HG02623 (cell line): ENCODE data around the gene TGM3.
A peak's percentile ranks its signal among the peaks of the same experiment; 100 is the strongest.

Source experiments
- ATAC-seq: cut with Tn5 transposase; IDR thresholded peaks from one replicate; pipeline ENCODE4 v1.9.1; 2021; ENCODE audit warnings: moderate library complexity; ENCODE audit not compliant: unreplicated experiment

Gene TGM3

GRCh38 chr20:2283706-2284423, 11.9 kb upstream of the TGM3 start:
- no peak for ATAC-seq

- no peak for ATAC-seq
Observed at GRCh38 chr20:2285193-2285592, 10.6 kb upstream of the TGM3 start.

DNA sequence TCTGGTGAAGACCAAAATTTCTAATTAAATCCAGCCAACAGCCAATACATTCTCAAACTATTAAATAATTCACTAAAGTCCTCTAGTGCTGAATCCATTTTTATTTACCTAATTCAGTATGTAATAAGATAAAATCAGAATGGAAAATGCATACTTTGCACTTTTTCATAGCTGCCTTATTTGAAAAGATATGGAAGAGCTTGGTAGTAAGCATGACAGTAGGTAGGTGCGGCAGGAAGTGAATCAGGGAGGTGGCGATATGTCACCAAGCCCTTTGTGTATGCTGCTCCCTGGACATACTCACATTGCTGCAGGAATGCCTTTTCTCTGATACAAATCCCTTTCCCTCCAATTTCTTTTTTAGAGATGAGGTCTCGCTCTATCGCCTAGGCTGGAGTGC, 10.2 kb upstream of the TGM3 start:
- ATAC-seq: no peak

GRCh38 chr20:2287504-2287903, 8.3 kb upstream of the TGM3 start:
- ATAC-seq: no peak

- no peak for ATAC-seq
Observed at GRCh38 chr20:2289475-2289874, 6.3 kb upstream of the TGM3 start.

DNA sequence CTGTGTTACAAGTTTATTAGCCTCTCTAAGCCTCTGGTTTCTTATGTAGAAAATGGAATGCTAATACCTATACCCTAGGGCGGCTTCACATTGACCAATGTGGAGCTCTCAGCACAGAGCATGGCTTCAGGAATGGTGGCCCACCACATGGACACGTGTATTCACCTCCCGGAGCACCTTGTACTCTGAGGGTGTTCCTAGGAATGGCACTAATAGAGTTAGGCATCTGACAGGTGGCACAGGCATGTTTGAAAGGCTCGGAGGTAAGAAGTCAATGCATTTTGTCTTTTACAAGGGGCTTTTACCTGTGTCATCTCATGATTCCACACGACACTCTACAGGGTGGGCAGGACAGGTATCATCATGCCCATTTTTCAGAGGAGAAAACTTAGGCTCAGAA, 5.3 kb upstream of the TGM3 start:
- no peak for ATAC-seq

GRCh38 chr20:2292416-2293110, 3.2 kb upstream of the TGM3 start:
- ATAC-seq: no peak

GRCh38 chr20:2293486-2293885, 2.3 kb upstream of the TGM3 start:
- ATAC-seq: no peak

DNA sequence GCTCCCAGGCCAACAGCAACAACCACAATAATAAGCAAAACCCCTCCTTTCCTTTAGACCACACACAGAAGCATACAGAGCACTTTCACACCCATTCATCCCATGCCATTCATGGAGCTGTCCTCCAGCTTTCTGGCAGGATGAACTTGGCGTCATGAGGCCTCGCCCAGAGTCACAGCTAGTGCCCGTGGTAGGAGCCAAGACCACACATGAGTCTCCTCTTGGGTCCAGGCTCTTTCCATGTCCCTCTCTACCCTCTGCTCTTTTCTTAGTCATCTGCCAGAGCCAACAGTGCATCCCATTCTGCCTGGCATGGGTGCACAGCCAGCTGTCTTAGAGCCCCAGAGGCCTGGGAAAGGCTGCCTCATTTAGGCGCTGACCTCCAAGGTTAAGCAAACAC, 1.8 kb upstream of the TGM3 start:
- ATAC-seq: no peak

DNA sequence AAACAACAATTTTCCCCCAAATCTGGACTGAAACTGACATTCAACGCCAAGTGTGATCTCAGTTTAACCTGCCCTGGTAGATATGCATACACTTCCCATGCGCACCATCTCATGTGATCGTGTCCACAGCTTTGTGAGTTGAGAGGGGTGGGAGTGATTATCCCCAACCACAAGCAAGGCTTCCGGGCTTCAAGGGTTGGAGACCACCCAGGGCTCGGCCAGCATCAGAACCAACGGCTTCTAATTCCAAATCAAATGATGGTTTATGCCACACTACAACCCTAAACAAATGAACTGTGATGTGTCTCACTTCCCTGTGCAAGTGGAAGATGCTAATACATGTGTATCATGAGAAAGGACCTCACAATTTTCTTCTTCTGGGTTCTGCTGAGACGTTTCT, 515 bp upstream of the TGM3 start:
- ATAC-seq: no peak

DNA sequence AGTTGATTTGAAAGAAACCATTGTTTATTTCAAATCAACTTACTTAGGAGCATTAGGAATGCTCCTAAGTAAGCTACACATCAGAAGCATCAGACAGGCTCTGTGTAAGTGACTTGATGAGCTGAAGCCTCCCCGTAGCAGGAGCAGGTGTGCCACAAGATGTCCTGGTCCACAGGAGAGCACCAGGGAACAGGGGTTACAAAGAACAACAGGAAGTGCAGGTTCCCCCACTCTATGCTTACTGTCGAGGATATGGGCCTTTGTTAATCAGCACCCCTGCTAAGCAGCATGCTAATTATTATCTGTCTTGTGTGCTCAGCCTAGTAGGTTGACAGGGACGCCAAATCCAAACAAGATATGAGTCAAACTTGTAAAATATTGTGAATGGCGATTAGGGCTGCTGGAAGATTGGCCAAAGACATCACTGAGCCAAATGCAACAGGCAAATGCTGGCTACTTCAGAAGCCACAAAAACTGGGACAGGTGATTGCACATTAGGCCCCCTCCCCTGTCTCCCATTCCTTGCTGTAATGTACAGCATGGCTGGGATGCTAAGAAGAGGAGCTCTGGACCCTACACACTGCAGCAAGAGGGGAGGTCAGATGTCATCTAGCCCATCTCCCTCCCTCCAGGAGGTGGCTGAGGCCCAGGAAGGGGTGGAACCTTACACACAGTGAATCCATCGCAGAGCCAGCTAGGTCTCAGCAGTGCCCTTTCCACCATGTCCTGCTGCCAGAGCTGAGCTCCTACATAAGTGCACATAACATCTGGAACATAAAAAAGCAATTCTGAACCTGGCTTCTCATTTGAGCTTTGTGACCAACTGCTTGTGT, 939 bp downstream of the TGM3 start:
- ATAC-seq: no peak

DNA sequence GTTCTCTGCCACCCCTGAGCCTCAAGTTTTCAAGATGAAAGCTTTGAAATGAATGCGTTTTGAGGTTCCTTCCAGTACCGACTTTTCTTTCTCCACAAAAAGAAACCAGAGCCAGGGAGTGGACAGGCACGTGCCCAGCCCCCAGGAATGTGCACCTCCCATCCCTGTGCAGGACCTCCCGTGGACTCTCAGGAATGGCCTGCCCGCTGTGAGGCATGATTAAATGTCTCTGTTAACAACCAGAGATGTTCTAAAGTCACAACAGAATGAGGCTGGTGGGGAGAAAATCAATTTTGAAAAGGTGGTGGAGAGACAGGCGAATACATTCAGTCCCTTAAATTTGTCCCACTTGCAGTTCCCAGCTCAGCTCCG, 1.5 kb downstream of the TGM3 start:
- ATAC-seq: no peak

GRCh38 chr20:2298116-2298515, 2.3 kb downstream of the TGM3 start:
- ATAC-seq: no peak

GRCh38 chr20:2298701-2299100, 2.9 kb downstream of the TGM3 start:
- ATAC-seq: no peak

DNA sequence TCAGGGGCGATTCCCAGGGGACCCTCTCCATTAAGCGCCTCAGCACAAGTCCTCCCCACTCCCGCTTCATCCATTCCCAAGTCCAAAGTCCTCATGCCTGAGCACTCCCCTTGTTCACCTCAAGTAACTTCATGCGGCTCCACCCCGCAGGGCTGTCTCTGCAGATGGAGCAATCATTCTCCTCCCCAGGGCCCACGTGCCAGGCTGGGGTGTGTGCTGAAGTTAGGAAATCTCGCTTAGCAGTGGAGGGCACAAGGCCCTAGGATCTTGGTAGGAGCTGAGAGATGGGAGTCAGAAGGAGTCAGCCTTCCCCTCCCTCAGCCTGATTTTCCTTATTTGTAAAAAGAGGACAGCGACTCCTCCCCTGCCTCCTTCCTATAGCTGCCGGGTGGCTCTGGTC, 3.5 kb downstream of the TGM3 start:
- no peak for ATAC-seq

DNA sequence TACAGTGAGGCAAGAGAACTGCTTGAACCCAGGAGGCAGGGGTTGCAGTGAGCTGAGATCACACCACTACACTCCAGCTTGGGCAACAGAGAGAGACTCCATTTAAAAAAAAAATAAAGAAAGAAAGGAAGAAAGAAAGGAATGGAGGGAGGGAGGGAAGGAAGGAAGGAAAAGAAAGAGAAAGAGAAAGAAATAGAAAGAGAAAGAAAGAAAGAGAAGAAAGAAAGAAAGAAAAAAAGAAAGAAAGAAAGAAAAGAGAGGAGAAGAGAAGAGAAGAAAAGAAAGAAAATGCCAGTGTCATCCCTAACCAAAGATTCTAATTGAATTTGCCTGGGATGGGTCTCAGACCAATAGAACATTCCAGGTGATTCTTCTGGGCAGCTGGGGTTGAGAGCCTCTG, 4.2 kb downstream of the TGM3 start:
- no peak for ATAC-seq

GRCh38 chr20:2300420-2300819, 4.6 kb downstream of the TGM3 start:
- ATAC-seq: no peak

- ATAC-seq: peak; percentile 48
Observed at GRCh38 chr20:2301164-2301622, 5.4 kb downstream of the TGM3 start.

DNA sequence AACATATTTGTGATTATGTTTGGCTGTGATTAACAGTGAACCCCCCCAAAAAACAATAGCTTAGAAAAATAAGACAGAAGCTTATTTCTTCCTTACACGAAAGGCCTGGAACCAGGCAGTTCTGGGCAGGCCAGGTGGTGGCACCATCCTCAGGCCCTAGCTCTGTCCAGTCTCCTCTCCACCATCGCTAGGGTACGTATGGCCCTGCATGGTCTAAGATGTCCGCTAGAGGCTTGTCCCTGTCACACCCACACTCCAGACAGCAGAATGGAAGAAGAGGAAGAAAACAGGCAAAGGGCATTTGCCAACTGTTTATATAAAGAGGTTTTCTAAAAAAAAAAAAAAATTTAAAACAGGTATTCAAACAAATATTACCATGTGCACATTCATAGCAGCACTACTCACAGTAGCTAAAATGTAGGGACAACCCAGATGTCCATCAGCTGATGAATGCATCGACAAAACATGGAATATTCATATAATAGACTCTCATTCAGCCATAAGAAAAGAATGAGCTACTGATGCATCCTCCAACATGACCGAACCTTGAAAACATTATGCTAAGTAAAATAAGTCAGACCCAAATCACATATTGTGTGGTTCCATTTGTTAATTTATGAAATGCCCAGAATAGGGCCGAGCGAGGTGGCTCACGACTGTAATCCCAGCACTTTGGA, 6.7 kb downstream of the TGM3 start:
- ATAC-seq: no peak

DNA sequence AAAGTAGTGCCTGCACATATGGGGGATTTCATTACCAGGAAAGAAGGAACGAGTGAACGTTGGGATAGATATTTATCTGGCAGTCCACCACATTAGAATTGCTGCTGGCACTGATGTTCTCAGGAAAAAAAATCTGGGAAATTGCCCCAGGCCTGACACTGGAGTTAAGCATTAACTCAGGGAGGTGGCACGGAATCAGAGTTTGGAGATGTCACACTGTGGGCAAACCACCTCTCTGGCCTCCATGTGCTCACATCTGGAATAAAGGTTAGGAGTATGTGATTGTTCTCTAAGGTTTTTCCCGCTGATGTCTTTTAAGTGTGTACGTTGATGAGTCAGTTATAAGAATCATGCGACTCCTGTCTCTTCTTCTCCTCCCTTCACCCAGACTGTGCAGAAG, 7.9 kb downstream of the TGM3 start:
- no peak for ATAC-seq

DNA sequence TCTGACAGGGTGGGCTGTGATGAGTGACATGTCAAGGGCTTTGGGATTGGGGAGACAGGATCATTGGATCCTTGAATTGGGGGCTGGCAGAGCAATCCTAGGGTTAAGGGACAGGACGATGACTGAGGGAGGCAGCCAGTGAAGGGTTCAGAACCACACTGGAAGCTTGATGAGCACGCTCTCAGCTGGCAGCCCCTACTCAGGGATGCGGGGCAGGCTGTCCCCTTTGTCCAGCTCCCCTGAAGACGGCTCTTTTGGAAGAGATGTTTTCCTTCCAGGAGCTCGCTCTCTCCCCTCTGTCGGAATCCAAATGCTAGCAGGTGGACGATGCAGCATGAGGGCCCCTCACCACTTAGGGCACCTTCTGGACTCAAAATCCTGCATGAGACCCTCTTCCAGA, 8.4 kb downstream of the TGM3 start:
- no peak for ATAC-seq
